HG03460 (cell line): ENCODE measurements around the gene DTNB.

Experiments
- ATAC-seq: cut with Tn5 transposase; IDR thresholded peaks from one replicate; pipeline ENCODE4 v1.9.1; 2021; ENCODE audit not compliant: unreplicated experiment

Gene DTNB

DNA sequence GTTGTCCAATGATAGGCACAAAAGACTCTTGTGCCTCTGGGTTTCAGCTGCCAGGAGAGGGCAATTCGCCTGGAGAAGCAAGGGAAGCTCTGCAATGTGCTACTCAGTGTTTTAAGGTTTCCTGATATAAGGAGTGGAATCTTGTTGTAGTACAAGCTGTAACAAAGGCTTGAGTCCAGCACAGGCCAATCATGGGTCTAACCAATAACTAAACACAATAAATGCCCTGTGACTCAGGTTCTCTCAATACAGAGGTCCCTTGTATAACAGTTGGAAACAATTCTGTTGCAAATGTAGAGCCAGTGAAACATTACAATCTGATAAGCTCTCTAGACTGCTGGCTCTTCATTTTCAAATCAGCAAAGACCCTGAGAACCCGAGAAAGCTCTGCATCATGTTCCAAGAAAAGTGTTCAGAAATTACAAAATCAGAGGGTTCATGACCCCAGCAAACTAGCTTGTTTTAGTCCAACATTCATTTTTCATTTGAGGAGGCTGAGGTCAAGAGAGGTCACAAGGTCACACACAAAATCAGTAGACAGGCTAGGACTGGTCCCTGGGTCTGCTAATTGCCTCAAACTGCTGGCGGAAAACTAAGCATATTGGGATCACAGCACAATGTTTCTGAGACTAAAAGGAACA, 272.7 kb downstream of the DTNB start:
- ATAC-seq: no peak

DNA sequence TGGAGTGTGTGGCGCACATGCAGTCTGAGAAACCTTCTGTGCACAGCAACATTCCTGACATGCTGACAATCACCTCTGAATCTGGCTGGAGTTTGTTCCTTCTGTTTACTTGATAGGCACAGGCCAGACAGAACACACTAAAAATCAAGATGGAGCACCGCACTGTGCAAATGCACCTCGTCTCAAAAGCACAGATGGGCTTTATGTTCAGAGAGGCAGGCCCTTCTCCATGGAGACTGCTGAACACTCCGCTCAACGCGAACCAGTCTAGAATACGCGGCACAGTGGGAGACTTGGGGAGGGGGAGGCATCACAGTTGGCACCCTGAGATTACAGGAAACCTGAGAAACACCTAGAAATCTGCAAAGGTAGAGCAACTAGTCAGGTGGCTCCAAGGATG, 273.2 kb downstream of the DTNB start:
- no peak for ATAC-seq

DNA sequence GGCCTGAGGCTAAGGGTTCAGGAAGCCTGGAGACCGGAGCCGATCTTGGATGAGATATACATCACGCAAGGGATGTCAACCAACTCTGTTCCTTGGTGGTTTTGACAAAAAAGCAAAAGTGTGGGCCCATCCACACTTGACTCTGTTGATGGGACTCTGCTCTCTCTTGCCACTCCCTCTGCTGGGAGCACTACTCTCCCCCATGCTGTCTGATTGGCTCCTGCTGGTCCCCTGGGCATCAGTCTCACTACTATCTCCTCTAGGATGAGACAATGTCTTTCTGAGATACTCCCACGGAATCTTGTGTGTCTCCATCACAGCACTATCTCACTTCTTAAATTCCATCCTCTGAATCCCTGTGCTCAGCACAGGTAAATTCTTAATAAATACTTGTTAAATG, 274.8 kb downstream of the DTNB start:
- ATAC-seq: no peak

DNA sequence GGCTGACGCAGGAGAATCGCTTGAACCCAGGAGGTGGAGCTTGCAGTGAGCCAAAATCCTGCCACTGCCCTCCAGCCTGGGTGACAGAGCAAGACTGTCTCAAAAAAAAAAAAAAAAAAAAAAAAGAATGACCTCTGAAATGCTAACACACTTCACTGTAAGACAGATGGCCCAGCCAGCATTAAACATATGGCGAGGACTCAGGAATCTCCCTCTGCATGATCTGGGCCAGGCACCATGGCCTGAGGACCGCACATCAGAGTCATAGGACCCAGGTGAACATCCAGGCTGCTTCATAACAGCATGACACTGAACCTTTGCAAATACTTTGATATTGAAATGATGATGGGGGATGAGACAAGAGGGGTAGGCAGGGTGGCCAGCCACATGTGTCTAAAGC, 275.6 kb downstream of the DTNB start:
- no peak for ATAC-seq

DNA sequence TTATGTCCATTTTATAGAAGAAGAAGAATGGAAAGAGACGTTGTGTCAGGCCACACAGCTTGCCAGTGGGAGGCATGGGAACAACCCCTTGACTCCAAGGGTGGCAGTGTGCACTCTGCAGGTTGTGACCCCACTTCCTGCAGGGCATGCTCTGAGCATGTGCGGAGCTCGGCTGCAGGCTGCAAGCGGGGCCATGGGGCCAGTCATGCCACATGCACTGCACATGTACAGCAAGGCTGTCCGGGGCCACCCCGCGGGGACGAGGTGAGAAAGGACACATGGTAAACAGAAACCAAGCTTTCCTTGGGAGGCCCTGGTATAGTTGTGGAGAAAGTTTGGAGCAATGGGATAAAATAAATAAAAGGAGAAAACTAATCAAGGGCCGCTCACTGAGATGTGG, 284.2 kb downstream of the DTNB start:
- ATAC-seq: no peak

DNA sequence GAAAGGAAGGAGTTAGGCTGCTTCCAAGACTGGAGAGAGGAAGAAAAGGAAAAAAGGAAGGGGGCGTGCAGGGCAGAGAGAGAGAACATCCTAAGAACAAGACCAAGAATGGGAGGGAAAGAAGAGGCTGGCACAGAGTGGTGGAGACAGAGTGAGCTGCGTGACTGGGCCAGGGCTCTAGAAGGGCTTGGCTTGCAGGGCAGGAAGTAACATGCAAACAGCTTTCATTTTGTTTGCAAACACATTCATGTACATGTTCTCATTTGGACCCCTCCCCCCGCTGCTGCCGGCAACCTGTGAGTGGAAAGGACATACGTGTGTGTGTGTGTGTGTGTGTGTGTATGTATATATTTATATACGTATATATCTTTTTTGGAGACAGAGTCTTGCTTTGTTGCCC, 284.9 kb downstream of the DTNB start:
- ATAC-seq: no peak

DNA sequence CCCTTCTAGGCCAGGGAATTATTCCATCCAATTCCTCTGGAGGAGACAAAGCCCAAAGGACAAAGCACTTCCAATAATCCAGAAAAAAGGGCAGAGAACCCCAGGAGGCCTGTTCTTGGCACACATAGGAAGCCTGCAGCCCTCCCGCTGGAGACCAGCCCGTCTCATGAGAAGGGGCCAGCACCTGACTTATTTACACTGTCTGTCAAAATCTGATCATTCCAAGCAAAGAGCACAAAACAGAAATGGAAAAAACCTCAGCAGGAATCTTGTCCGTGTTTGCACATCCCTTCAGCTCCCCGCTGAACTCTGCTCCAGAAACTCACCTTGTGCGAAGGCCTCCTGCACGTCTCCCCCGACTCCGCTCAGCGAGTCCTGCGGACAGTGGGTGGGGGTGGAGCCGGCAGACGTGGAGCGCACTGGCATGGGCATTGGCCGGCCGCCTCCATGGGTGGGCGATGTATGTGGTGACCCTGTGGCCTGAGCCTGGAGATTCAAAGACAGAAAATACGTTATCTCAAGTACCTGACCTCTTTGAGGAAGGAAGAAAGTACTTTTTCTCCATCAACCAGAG, 285.4 kb downstream of the DTNB start:
- ATAC-seq: no peak

DNA sequence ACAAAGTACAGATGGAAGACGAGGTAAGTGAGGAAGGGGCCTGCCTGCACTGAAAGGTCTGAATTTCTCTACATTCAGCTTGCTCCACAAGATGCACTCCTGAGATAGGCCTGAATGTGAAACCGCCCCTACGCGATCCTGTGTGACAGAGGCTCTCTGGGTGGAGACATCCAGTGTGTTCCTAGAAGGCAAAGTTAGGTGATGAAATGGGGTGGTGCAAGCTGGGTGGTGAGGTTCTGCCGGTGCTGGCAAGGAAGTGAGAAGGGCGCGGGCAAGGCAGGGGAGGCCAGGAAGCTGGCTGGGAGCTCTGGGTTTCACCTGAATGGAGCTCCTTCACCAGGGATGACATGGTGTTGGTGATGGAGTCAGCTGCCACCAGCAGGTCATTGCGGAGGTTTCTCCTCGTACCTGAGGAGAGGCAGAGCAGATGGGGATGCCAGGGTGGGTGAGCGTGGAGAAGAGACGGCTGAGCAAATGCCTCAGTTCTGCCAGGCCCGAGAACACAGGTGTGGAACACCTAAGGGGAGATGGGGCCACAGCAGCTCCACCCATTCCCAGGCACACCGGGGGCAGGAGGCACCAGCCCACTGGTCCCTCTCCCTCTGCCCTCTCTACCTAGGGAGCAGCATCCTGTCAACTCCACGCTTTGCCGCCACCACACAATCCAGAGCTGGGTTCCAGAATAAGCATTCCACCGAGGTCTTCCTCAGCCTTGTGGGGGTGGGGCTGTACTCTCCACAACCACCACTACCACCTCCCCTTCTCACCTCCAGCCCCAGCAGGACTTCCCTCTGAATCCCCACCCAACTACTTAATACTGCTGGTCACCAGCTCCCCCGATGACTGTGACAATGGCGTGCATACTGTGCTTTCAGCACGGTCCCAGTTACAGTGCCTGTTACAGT, 286.2 kb downstream of the DTNB start:
- ATAC-seq: no peak

DNA sequence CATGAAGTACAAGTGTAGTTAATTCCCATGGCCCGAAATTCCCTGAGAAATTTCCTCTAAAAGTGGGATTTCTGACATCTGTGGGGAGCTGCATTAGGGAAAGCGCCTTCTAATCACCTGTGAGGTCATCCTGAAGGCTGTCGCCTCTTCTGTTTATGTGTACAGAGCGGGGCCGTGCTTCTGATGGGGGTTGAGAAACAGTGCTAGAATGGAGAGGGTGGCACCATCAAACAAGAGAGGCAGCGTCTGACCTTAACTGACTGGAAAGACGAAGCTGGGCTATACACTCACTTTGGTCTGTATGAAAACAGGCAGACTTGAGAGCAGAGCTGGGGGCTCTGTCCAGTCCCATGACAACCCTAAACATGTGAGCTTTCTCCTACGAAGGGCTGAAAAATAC, 287.5 kb downstream of the DTNB start:
- no peak for ATAC-seq

DNA sequence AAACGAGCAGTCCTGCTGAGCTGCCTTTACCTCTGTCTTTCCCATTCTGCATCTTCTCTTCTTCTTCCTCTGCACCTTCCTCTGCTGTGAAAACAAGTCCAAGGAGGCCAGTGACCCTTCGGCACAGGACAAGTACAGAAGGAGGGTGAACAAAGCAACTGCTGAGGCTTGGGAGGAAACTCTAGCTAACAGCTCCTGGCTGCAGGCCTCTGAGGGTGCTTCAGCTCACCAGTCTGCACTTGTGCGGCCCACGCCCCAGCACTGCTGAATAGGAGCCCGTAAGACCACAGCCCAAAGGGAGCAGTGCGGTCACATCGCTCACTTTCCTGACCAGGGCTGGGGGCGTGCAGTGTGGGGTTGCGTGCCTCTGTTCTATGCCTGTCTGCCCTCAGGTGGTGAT, 289.6 kb downstream of the DTNB start:
- ATAC-seq: no peak

DNA sequence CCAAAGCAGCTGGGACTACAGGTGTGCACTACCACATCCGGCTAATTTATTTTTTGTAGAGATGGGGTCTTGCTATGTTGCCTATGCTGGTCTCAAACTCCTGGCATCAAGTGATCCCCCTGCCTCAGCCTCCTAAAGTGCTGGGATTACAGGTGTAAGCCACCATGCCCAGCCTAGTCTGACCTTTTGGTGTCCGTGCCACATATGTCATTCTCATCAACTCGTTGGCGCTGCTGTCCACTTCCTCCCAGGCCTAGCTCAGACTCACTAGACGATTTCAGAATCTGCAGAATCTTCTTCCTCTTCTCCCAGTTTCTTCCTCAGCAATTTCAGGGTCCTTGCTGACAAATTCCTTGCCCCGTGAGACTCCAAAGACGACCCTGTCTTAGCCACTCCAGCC, 291.9 kb downstream of the DTNB start:
- no peak for ATAC-seq

DNA sequence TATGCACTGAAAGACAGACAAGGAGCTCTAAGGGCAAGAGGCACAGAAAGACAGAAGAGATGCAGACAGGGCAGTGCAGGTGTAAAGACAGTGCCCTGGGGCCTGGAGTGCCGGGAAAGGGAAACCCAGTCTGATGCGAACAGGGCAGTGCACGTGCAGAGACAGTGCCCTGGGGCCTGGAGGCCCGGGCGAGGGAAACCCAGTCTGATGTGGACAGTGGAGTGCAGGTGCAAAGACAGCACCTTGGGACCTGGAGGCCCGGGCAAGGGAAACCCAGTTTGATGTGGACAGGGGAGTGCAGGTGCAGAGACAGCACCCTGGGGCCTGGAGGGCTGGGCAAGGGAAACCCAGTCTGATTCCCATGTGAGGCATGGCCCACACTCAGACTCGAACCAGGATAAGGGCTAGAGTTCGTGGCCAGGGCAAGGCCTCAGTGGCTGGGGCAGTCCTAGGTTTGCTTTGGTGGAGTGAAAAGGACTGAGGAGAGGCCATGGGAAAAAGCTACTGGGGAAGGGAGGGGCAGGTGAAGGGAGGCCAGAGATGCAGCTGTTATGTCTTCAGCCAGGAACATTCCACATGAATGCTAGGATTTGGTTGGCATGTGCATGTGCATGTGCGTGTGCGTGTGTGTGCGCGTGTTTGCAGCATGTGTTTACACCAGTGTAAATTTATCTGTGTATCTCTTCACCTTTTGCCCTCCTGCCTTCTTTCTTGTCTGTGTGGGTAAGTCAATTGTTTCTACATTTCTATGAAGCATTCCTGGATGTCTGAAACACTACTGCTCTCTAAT, 292.6 kb downstream of the DTNB start:
- no peak for ATAC-seq

DNA sequence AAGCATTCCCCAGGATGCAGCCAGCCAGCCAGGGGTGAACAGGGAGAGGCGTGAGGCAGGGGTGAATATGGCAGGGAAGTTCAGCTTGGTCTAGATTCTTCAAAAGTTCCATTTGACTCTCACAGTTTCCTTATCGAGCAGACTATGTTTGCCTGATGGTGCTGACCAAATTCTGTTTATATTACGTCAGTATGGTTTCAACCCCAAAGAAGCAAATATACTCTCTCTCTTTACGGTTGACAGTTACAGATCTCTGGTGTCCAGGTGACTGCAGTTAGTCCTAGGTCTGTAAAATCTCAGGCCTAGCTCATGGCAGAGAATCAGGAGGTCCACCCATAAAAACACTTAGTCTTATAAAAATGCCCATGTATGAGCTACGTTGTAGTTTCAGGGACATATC, 293.4 kb downstream of the DTNB start:
- ATAC-seq: no peak

DNA sequence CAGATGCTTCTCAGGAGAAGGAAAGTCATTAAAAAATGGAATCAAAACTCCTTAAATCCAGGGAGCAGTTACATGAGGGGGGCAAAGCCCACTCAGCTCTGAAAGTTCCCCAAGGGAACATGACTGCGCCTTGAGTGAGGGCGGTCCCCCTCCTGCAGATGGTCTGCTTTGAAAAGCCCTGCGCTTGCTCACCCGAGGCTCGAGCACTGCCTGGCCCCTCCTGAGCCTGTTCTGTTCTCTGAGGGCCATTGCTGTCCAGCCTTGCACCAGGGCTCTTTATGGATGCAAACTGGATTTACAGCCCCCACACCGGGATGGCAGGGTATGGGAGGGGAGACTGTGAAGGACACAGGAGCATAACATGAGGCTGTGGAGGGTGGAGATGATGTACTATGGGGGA, 293.8 kb downstream of the DTNB start:
- no peak for ATAC-seq

DNA sequence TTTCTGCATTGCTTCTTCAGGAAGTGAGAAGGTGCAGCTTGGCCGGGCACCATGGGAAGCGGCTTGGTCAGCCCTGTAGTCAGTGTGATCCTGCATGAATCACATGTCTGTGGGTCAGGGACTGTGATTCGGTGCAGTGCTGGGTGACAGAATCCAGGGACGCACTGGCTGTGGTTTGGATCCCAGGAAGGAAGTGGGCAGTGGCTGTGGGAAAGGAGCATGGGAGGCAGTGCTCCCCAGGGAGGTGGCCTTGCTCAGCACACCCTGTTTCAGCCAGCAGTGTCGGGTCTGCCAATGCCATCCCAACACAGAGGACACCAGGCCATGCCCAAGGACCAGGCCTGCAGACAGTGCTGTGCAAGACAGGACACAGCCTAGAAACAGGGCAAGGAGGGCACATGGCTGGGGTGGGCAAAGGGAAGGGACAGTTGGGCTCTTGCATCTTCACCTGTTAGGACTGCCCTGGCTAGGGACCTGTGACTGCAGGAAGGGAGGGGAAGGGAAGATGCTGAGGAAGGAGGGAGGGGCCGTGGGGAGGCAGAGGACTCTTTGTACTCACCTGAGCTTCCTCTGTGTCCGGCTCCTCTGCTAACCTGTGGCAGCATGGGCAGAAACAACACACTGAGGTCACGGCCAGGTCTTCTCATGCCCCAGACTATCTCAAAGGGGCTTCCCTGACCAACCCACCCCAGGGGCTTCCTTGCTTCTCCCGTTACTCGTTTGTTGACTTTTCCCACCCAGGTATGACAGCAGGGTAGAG, 294.5 kb downstream of the DTNB start:
- no peak for ATAC-seq

DNA sequence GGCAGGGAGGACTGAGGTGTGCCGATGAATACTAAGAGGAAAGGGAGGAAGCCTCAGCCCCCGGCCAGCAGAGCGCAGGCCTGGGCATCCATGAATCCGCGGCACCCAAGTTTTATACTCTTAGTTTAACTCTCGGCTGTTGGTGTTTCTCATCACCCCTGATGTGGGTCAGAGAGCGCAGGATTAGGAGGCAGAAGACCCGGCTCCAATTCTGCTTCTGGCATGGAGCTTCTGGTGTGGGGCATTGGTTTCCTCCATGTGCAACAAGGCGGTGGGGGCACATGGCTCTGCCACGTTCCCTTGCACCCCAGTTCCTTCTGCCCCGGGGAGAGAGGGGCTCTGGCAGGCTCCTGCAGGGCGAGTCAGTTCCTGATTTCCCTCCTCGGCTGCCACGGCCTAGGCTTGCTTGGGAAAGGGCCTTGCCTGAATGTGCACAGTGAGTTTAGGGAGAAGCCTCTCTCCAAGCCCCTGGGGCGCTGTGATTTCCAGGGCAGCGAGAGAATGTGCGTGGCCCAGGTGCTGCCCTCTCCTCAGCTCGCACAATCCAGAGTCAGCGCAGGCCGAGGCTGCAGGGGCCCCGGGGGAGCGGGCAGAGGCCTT, 295.5 kb downstream of the DTNB start:
- no peak for ATAC-seq

DNA sequence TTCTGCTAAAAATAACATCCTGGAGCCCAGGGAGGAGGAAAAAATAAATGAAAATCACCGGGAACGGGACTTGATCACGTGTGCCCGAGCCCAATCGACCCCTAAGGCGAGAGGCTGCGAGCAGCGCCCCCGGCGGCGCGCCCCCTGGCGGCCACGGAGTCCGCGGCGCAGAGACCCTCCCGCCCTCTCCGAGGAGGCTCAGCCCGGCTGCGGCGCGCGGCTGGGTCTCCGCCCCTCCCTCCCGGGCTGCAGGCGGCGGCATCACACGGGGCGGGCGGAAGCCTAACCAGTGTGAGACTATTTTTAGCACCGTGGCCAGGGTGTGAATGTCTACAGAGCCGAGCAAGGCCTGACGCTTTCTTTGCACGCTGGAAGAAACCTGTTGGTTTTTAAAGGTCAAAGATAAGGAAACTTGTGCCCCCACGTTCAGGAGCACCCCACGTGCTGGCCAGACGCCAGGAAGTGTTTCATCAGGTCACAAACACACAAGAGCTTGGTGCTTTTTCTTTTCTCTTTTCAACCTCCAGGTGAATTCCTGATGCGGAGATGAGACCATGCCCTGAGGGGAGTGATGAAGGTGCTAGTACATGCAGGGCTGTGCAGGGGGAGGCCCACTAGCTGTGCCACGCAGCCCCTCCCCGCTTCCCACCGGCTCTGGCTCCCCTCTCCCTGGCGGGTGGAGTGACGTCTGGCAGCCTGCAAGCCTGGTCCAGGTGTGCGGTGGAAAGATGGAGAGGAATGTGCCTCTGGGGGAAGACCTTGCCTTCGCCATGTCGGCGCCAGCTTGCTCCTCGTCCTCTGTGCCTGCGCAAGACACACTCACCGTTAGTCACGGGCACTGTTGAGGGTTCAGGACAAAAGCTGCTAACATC, 296.4 kb downstream of the DTNB start:
- ATAC-seq: peak; percentile 93

DNA sequence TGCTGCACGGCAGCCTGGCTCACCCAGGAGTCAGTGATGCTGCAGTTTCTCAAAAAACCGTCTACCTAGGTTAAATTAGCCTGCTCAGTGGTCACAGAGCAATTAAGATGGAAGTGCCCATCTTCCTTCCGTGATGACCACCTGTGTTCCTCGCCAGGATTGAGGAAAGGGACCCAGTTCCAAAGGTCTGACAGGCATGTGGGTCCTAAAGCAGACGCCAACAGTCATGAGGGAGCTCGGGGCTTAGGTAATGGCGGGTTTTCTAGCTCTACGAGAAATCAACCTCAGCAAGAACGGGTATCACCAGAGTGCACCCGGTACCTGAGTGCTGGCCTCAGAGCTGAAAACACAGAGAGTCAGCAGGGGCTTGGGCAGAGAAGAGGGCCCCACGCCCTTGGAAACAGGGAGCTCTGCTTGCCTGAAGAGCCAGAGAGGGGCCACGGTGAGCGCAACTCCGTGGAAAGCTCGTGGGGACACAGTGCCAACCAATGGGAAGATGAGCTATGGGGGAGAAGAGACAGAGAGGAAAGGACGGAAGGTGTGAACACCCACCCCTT, 297.3 kb downstream of the DTNB start:
- ATAC-seq: no peak

DNA sequence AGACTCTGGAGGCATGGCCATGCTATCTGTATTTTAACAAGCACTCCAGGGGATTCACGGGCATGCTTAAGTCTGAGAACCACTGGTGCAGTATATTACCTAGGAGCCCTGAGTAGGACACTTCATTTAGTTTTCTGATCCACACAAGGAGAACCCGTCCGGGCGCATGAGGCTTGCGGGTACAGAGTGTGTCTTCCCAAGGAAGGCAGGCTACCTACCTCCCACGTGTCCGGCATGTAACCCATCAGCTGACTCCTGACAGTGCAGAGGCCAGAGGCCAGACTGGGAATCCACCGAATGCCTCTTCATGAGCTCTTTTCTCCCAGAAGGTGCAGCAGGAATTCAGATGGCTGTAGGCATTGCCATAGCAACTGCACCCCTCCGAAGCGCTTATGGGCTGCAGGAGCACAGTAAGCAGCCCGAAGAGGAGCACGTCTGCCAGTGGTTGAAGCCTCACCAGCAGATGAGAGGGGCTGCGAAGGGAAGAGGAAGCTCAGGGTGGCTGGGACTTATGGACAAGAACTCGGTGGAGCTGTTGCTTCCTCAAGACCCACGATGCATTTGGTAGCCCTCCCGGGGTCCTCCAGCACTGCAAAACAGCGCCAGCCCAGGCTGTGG, 297.9 kb downstream of the DTNB start:
- no peak for ATAC-seq
